ENCODE results near the gene TIMP3. TPM values are rescaled to one million over a fixed set of nuclear protein-coding genes. Genes with fewer than 3 reads are reported as not detected.

The TIMP3 gene
- polyA plus RNA-seq, 3 donors, result 46.5 to 305 (median 262) TPM

DNA sequence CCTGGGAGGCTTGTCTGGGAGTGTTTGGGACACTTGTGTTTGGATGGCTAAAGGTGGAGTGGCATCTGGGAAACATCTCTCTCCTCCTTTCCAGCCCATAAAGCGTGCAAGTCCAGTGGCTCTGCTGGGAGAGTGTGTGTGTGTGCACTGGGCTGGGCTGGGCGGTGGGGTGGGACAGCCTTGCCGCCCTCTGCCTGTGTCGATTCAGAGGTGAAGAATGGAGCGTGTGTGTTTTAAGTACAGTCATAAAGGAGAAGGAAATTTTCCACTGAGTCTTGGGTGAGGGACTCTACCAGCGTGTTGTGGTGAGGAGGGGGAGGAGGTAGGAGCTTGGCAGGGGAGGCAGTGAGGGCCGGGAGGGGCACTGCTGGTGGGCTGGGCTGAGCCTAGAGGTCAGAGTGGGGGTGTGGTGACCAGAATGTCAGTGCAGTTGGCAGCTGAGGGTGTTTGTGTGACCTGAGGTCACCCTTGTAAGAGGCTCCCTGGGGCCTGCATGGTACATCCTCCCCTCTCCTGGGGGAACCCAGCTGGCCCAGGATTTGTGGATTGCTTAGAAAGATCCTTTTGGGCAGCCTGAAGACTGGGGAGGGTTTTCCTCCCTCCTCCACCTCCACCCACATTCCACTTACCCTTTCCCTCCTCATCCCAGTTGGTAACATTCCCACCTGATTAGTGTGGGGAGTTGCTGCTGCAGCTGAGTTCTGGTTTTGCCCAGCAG is 1.7 kb downstream of the TIMP3 start:
- H3K27ac ChIP-seq (ENCODE audit: low read depth, low read length), result no peak overlapping the region
- WGBS, 3 donors, result 19 to 37% (median 36%) methylated on average over 6 to 7 of the region's 7 CpGs

DNA sequence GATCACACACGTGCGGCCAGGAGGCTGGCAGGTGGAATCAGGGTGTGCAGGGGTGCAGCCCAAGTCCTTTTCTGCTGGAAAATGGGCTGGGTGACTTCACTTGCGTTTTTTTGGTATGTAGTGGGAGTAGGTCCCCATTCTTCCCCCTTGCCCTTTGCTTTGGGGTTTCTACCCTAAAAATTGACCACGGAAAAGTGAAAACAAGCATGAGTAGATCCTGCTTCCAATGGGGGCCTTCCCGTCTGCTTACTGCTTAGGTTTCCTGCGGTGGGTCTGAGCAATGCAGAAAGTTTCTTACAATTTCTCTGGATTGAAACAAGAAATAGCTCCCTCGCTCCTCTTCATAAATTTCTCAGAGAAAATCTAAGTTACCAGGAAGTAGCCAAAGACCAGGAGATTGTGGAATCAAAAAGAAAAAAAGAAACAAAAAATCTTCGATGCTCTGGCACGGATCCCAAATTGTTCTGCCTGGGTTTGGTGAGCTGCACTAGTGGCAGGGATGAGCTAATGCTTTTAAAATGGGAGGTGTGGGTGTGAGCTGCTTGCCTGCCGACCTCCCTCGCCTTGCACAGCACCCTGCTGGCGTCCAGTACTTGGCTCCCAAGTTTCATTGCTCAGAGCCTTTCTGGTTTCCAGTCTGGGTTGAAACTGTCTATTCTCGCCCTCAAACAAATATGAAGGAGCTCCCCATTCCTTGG is 2.4 kb downstream of the TIMP3 start:
- H3K27ac ChIP-seq (ENCODE audit: low read depth, low read length), result no peak overlapping the region
- WGBS, 3 donors, result 36 to 57% (median 41%) methylated on average over 13 of the region's 13 CpGs

DNA sequence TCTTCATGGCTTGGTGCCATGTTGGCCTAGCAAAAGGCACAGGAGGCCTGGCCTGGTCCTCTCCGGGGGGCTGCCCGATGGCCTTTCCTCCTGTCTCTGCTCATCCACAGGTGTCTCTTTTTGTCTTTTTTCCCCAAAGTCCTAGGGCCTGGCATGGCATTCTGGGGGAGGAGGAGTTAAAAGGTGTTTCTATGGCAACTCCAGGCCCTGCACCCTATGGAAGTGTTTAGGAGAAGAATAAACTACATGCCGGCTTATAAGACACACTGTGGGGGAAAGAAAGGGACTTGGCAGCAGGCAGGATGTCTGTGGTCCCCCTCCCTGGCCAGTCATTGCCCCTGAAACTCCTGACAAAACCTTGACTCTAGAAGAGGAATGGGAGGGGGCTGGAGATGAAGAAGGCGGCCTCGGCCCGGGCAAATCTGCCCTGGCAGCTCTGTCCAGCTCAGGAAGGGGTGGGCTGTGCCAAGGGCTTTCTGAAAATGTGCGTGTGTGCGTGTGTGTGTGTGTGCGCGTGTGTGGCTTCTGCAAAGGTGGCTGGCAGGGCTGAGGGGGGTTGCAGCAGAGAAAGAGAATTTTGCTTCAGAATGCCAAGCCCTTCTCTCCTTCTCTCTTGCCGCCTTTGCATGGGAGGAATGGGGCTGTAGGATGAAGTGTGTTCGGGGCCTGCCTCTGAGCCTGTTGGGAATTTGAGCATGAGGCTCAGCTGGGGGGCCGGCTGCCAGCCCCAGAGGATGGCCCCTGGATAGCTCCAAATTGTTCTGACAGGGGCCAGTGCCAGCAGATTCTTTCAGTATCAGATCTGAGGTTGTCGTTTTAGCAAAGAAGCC is 3.2 kb downstream of the TIMP3 start:
- 35 to 67% (median 49%) methylated on average over 13 to 14 of the region's 14 CpGs for WGBS, 3 donors
- no peak overlapping the region for H3K27ac ChIP-seq (ENCODE audit: low read depth, low read length)

DNA sequence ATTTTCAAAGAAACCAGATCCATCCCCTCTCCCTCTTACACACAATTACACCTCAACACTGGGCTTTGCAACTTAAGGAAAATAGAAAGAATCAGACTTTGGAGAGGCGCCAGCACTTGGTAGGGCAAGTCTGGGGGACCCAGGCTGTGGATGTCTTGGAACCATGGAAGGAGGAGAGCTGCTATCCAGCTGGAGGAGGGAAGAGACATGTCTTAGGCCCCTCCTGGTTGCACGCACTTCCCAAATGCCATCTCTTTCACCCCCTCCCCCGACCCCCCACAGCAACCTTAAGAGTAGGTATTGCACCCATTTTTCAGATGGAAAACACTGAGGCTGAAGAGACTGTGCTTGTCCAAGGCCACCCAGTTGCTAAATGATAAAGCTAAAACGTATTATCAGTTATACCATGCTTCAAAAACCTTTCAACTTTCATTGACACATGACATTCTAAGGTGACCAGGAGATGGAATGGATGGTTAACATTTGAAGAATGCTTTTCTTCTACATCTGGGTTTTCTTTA is 3.9 kb downstream of the TIMP3 start:
- 72 to 85% (median 75%) methylated on average over 4 of the region's 4 CpGs for WGBS, 3 donors
- H3K27ac ChIP-seq (ENCODE audit: low read depth, low read length), result no peak overlapping the region

DNA sequence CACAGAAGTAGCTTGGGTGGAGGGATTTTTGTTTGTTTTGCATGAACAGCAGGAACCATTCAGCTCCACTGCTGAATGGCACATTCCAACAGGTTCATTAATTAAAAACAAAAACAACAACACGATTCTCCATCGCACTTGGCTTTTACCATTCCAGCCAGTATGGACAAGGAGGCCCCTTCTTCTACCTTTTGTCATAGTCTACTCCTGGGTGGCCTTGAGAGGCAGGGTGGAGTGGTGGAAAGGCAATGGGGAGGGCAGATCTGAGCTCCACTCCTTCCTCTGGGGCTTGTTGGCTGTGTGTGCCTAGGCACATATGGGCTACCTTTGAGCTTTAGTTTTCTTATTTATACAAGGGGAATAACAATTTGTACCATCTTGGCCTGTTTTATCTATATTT is 4.8 kb downstream of the TIMP3 start:
- no peak overlapping the region for H3K27ac ChIP-seq (ENCODE audit: low read depth, low read length)
- 52 to 68% (median 59%) methylated on average over 2 of the region's 2 CpGs for WGBS, 3 donors

DNA sequence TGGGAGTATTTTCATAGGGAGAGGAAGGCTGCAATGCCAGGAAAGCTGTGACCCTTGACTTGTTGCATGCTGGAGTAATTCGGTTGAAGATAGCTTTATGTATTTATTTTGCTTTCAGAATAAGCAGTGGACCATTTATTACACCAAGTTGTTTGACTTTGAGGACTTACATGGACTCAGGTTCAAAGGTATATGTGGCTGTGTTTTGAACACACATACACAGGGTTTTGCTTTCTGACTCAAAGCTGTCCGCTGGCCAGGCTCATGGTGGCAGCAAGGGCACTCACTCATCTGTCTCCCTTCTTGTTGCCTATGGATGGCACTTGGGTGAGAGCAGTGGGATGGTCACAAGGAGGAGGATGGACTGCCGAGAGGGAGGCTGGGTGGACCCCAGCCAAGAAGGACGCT is 6.5 kb downstream of the TIMP3 start:
- 52 to 65% (median 63%) methylated on average over 4 of the region's 4 CpGs for WGBS, 3 donors
- no peak overlapping the region for H3K27ac ChIP-seq (ENCODE audit: low read depth, low read length)

DNA sequence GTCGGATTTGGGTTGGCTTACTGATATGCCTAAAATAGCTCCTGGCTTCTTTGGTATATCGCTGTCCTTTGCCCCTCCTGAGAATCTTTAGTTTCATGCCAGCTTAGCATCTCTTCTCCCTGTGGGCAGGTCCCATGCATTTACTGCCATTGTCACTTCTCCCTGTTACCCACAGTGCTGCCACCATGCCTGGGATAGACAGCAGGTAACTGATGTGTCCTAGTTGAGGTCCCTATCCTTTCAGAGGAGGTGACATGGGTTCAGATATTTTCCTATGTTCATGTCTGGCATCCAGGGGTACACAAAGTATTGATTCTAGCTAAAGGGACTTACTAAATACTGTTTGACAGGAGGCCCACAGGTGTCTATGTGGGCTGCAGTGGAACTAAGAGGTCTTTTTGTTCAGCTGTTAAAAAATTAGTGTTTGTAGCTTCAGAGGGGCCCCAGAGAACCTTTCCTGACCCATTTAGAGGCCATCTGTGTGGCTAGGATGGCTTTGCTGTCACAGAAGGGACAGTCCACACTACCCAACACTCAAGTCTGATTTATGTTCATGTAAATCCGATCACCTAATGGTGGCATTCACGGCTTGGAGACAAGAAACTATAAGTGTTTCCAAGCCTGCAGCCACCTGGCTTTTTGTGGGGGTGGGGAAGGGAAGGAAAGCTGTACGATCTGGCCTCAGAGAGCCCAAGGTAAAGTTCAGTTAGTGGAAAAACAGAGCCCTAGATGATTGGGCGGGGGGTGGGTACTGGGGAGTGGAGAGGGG is 8.5 kb downstream of the TIMP3 start:
- WGBS, 3 donors, result 47 to 63% (median 60%) methylated on average over 6 of the region's 6 CpGs
- H3K27ac ChIP-seq (ENCODE audit: low read depth, low read length), result no peak overlapping the region

DNA sequence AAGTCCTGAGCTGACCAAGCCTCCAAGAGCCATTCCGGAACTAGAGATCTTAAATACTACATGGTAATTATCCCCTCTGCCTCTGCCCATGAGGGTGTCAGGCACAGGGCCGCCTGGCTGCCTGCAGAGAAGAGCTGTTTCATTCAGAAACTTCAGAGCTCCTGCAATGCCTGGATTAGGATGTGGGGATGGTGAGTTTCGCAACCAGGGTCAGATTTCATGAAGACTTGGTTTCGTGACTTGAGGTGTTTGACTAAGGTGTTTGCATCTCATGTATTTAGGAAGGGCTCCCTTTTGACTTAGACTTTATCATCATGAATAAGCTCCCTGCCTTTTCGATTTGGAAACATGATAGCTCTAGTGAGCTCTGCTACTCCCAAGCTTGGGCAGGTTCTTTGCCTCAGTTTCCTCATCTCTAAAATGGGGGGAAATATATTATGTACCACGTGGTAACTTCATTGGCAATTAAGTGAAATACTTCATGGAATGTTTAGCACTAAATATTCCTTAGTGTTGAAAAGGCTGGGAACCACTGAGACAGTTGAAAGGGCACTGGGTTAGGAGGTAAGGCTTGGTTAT is 9.1 kb downstream of the TIMP3 start:
- H3K27ac ChIP-seq (ENCODE audit: low read depth, low read length), result no peak overlapping the region
- 66 to 76% (median 72%) methylated on average over 6 of the region's 6 CpGs for WGBS, 3 donors

DNA sequence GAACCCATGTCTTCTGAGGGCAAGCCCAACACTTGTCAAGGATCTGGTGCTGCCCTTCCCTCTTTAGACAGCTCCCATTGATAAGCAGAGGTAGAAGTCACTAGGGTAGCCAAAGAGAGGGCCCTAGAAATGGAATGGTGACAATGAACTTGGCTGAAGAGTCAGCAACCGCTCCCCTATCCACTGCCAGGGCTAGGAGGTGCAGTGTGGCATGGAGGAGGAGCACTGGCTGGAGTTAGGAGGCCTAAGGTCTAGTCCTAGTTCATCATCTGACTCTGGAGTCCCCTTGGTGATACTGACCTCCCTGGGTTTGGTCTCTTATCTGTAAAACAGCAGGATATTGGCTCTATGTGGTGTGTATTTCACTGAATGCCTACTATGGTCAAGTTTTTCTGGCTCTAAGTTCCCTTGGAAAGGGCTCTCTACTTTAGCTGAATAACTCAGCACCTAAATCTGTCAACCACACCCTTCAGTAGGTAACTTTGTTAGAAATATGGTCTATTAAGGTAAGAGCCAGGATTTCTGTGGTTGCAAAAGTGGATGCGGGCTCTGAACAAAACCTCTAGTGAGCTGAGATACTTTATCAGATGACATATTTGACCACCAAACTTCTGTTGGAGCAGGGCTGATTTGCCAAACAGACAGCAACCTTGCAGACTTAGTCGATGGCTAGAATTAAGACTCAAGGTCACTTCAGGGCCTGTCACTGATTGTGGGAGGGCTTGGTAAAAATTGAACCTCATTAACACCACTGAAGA is 10.5 kb downstream of the TIMP3 start:
- no peak overlapping the region for H3K27ac ChIP-seq (ENCODE audit: low read depth, low read length)
- 68 to 90% (median 83%) methylated on average over 3 of the region's 3 CpGs for WGBS, 3 donors

DNA sequence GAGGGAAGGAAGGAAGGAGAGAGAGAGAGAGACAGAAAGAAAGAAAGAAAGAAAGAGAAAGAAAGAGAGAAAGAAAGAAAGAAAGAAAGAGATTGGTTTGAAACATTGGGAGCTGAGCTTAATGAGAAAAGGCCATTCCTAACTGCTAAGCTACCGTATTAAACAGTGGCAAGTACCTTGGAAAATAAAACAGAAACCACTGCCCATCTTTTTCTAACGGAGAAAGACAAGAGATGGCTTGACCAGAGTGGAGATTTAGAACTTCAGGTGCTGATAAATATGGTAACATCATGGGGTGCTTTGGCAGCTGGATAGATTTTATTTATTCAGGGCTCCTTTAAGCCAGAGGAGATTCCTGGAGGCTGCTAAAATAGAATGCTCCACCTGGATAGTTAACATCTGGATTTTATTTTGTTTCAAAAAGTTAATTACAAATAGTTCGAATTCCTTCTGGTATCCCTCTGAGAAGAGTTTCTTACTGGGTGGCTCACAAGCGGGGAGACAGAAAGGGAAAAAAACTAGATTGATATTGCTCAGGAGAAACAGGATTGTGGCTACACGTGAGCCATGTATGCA is 12.9 kb downstream of the TIMP3 start:
- WGBS, 3 donors, result 70 to 77% (median 70%) methylated on average over 5 of the region's 5 CpGs

DNA sequence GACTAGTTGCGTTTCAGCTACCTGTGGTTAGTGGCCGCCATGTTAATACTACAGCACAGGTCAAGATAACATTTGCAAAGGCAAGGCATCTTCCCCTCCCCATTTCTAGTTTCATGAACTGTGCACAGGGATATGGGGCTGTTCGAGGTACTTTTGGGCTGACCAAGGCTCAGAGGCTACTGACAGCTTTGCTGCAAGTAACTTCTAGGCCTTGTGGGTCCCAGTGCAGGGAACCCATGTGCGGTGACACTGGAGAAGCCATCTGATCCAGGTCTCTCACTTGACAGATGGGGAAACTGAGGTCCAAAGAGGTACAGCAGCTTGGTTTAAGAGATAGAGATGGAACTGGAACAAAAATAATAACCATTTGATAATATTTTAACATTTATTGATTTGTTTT is 13.6 kb downstream of the TIMP3 start:
- H3K27ac ChIP-seq (ENCODE audit: low read depth, low read length), result no peak overlapping the region
- 85 to 88% (median 87%) methylated on average over 4 of the region's 4 CpGs for WGBS, 3 donors

More for the DNA sequence above, 12.9 kb downstream of the TIMP3 start:
- H3K27ac ChIP-seq (ENCODE audit: low read depth, low read length), result no peak overlapping the region

DNA sequence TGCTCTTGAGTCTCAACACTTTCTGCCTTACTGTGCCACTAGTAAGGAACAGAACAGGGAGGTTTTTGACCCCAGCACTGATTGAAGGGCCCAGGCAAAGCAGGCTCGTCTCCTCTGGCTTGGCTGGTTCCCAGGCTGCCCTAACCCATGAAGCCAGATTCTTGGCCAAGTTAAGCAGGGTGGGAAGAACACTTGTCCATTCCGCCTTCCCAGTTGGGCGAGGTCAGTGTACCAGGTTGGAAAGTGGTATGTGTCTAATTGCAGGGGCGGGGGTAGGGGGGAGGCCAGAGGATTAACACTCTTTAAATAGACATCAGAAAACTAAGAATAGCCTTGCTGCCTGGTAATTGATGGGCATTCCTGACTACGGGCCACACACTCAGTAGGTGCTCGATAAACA is 14.4 kb downstream of the TIMP3 start:
- 72 to 75% (median 72%) methylated on average over 6 of the region's 6 CpGs for WGBS, 3 donors

DNA sequence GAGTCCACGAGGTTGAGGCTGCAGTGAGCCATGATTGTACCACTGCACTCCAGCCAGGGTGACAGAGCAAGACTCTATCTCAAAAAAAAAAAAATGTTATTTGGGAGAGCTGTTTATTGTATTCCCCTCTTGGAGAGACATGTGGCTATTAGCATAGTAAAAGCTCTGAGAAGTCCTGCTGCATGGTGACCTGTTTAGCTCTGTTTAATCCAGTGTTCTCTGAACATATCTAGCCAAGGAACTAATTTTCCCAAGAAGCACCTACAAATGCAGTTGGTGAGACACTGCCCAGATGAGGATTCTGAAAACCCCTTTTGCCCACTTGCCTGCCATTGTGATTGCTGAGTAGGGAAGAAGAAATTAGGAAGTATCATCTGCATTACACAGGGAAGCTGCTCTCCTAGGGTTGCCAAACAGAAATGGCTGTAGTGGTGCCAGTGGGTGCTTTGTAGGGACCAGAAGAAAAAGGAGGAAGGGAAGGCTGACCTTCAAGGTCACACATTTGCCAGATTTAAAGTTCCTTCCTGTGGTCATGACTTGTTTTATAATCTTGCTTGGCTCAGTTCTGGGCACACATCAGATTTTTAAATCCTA is 15.7 kb downstream of the TIMP3 start:
- WGBS, 3 donors, result 64 to 84% (median 74%) methylated on average over 1 of the region's 1 CpG
- H3K27ac ChIP-seq (ENCODE audit: low read depth, low read length), result no peak overlapping the region

More for the DNA sequence above, 14.4 kb downstream of the TIMP3 start:
- H3K27ac ChIP-seq (ENCODE audit: low read depth, low read length), result no peak overlapping the region

DNA sequence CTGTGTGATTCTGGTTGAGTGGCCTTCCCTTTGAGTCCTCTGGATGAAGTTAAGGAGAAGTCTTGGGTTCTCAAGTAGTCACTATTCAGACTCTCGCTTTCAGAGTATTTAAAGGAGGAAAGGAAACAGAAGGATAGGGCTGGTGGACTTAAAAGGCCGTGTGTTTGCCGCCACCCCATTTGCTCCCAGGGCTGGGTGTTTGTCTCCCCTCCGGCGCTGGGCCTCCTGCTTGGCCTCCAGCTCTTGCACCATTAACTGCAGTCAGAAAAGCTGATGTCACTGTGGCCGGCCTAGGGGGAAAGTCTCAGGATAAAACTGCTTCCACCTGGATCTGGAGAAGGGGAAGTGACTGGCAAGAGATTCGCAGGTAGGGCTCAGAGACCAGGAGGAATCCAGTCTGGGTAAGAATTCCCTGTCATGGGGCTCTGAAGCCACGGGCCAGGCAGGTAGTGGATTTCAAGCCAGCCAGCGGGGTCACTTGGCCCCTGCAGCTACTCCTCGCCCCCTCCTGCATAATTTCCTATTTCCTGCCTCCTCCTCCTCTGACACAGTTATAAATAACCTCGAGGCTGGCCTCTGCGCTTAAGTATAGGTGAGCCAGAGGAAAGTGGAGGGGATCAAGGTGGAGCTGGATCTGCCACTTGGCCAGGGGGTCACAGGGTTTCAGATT is 17.1 kb downstream of the TIMP3 start:
- no peak overlapping the region for H3K27ac ChIP-seq (ENCODE audit: low read depth, low read length)
- WGBS, 3 donors, result 65 to 69% (median 66%) methylated on average over 12 of the region's 12 CpGs

DNA sequence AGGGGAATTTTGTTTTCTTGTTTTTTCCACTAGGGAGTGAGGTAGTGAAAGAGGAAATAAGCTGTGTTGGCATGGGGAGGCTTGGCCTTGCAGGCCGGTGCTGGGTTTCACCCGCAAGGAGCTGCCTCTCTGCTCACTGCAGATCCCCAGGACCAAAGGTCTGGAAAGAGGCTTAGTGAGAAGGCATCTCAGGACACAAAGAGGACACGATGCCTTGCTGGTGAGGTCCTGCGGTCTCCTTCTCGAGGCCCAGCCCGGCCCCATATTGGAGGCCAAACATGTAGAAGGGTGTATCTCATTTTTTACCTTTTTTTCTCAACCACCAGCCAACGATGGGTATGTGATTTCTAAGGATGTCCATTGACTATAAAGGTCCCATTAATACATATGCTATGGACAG is 17.6 kb downstream of the TIMP3 start:
- 78 to 90% (median 79%) methylated on average over 7 of the region's 7 CpGs for WGBS, 3 donors
- no peak overlapping the region for H3K27ac ChIP-seq (ENCODE audit: low read depth, low read length)

Measured in adipose tissue (tissue), 3 donors.